ENCODE results near the gene ABCC1. TPM values are rescaled to one million over a fixed set of nuclear protein-coding genes. Genes with fewer than 3 reads are reported as not detected.

Gene ABCC1
- total RNA-seq, 1 donor from 2014 or later: 21.8 TPM

DNA sequence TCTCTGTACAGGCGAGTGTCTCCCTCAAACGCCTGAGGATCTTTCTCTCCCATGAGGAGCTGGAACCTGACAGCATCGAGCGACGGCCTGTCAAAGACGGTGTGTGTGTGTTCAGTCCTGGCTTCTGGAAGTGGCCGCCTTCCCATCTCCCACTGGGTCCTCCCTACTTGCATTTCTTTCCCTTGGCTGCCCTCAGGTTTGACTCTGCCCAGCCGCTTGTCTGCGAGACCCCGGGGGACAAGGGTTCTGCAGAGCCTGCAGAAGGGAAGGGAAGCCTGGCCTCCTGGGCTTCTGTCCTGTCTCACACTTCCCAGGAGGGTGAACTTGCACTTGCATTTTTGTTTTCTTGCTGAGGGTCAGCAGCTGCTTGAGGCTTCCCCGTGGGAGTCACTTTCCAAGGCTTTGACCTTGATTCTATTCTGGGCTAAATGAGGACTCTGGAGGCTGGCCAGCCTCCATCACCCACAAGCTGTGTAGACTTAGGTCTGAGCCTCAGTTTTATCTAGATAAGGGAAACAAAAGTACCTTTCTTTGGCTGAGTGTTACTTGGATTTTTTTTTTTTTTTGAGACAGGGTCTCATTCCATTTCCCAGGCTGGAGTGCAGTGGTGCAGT, 122.3 kb downstream of the ABCC1 start:
- H3K27me3 Mint-ChIP-seq (ENCODE audit: unreplicated experiment): peaks cover 5% of the 10 kb centered on the region
- H3K9me3 Mint-ChIP-seq (ENCODE audit: unreplicated experiment): no peaks in the 10 kb centered on the region
- DNase-seq (ENCODE audit: low spot score): no peak
- peaks cover 14% of the 10 kb centered on the region for H3K4me1 Mint-ChIP-seq (ENCODE audit: unreplicated experiment)
- H3K27ac Mint-ChIP-seq (ENCODE audit: unreplicated experiment): no peak overlapping the region
- H3K36me3 Mint-ChIP-seq (ENCODE audit: low read depth, unreplicated experiment): peaks cover 6% of the 10 kb centered on the region
- TF ChIP-seq, protein P1, sequence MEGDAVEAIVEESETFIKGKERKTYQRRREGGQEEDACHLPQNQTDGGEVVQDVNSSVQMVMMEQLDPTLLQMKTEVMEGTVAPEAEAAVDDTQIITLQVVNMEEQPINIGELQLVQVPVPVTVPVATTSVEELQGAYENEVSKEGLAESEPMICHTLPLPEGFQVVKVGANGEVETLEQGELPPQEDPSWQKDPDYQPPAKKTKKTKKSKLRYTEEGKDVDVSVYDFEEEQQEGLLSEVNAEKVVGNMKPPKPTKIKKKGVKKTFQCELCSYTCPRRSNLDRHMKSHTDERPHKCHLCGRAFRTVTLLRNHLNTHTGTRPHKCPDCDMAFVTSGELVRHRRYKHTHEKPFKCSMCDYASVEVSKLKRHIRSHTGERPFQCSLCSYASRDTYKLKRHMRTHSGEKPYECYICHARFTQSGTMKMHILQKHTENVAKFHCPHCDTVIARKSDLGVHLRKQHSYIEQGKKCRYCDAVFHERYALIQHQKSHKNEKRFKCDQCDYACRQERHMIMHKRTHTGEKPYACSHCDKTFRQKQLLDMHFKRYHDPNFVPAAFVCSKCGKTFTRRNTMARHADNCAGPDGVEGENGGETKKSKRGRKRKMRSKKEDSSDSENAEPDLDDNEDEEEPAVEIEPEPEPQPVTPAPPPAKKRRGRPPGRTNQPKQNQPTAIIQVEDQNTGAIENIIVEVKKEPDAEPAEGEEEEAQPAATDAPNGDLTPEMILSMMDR (IDR thresholded peaks at IDR 0.05; ENCODE audit: unreplicated experiment): no peak
- H3K4me3 Mint-ChIP-seq (ENCODE audit: unreplicated experiment): no peak overlapping the region

DNA sequence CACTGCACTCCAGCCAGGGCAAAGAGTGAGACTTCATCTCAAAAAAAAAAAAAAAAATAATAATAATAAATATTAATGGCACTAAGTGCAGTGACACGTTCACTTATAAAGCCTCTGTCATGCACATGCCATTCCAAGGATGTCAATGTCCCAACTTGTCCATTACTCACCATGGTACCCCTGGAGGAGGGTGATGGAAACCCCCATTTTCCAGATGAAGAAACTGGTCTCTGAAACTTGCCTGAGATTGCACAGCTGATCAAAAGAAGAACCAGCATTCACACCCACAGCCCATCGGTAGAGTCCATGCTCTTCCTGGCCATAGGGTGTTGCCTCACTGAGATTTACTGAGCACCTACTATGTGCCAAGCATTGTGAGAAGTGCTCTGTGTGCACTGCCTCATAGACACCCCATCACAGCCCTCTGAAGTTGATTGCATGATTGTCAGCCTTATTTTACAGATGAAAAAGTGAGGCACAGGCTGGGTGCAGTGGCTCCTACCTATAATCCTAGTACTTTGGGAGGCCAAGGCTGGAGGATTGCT, 123.7 kb downstream of the ABCC1 start:
- H3K36me3 Mint-ChIP-seq (ENCODE audit: low read depth, unreplicated experiment): peaks cover 12% of the 10 kb centered on the region
- DNase-seq (ENCODE audit: low spot score): no peak
- TF ChIP-seq, protein P1 (IDR thresholded peaks at IDR 0.05; ENCODE audit: unreplicated experiment): no peak
- no peaks in the 10 kb centered on the region for H3K9me3 Mint-ChIP-seq (ENCODE audit: unreplicated experiment)
- H3K4me3 Mint-ChIP-seq (ENCODE audit: unreplicated experiment): no peak overlapping the region
- H3K4me1 Mint-ChIP-seq (ENCODE audit: unreplicated experiment): peaks cover 20% of the 10 kb centered on the region
- H3K27me3 Mint-ChIP-seq (ENCODE audit: unreplicated experiment): peaks cover 5% of the 10 kb centered on the region
- H3K27ac Mint-ChIP-seq (ENCODE audit: unreplicated experiment): no peak overlapping the region

DNA sequence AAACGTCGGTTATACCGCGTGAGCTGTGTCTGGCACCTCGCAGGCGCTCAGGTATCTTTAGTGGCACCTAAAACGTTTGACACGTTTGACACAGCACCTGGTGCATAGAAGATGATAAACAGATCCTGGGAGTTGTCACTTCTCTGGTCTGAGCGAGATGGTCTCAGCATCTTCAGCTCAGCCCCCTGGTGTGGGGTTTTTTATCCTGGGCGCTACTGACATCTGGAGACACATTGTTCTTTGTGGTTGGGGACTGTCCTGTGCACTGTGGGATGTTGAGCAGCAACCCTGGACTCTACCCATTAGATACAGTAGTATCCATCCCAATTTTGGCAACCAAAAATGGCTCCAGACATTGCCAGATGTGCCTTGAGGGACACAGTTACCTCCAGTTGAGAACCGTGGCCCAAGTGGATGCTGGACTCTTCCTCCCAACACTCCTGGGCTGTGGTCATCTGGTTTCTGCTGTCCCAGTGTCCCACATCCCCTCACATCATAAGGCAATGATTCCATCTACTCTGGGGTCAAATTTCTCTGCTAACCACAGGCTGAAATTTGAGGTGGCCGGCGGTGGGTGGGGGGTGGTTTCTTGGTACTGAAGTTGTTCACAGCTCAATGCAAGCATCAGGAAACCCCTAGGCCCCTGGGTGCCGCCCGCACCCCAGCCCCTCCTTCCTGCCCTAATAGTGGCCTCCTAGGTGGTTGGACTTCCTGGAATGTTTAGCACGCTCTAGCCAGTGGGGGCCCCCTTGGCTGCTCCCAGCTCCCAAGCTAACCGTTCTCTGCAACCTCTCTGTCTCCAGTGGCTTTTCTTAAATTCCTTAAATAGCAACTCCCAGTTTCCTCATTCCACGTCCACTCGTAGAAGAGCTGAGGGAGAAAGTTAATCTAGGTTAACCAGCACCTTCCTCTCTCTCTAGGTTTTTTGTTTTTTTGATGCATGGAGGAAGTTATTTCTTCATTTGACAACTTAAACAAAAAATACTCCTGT, 124.8 kb downstream of the ABCC1 start:
- Mint-ChIP-seq H3K36me3 (ENCODE audit: low read depth, unreplicated experiment) (peaks cover 12% of the 10 kb centered on the region), H3K9me3 (ENCODE audit: unreplicated experiment) (no peaks in the 10 kb centered on the region), H3K27ac (ENCODE audit: unreplicated experiment) (peak overlapping the region; percentile 61), H3K4me1 (ENCODE audit: unreplicated experiment) (peaks cover 20% of the 10 kb centered on the region), H3K27me3 (ENCODE audit: unreplicated experiment) (peaks cover 5% of the 10 kb centered on the region), H3K4me3 (ENCODE audit: unreplicated experiment) (no peak overlapping the region)
- DNase-seq (ENCODE audit: low spot score): peak; percentile 23
- TF ChIP-seq, protein P1 (IDR thresholded peaks at IDR 0.05; ENCODE audit: unreplicated experiment): no peak

DNA sequence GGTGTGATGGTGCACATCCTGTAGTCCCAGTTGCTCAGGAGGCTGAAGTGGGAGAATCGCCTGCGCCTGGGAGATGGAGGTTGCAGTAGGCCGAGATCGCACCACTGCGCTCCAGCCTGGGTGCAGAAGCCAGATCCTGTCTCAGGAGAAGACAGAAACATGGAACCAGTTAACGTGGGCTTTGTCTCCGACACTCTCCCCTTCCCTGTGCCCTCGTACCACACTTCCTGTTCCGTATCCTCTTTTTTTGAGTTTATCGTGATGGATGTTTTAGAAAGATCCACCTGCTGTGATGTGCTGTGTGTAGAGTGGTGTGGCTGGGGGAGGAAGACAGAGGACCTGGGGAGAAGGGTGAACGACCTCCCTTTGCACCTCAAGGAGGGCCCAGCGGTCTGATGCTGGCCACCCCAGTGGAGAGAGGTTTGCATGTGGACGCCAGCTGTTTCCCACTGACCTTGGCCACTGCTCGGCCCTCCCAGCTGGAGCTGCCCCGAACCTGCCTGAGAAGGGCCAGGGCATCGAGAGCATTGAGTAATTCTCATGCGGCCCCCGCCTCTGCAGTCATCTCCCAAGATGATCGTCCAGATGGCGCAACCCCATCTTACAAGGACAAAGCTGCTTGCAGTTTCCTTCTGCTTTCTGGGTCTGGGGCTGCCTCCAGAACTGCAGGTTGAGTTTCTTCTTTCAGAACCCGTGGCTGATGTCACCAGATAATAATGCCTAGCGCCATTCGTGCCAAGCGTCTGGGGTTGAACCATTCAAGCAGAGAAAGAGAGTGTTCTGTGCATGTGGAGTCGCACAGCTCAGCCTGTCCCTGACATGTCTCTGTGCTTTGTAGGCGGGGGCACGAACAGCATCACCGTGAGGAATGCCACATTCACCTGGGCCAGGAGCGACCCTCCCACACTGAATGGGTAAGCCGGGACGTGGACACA, 126.3 kb downstream of the ABCC1 start:
- H3K9me3 Mint-ChIP-seq (ENCODE audit: unreplicated experiment): no peaks in the 10 kb centered on the region
- H3K4me3 Mint-ChIP-seq (ENCODE audit: unreplicated experiment): no peak overlapping the region
- no peak overlapping the region for H3K27ac Mint-ChIP-seq (ENCODE audit: unreplicated experiment)
- H3K36me3 Mint-ChIP-seq (ENCODE audit: low read depth, unreplicated experiment): peaks cover 12% of the 10 kb centered on the region
- H3K4me1 Mint-ChIP-seq (ENCODE audit: unreplicated experiment): peaks cover 20% of the 10 kb centered on the region
- TF ChIP-seq, protein P1 (IDR thresholded peaks at IDR 0.05; ENCODE audit: unreplicated experiment): no peak
- peaks cover 5% of the 10 kb centered on the region for H3K27me3 Mint-ChIP-seq (ENCODE audit: unreplicated experiment)
- no peak for DNase-seq (ENCODE audit: low spot score)

Measured in endothelial cell (in vitro differentiated cells).